Measurements from ENCODE around the gene ZNF549. TPM values are rescaled to one million over a fixed set of nuclear protein-coding genes. Genes with fewer than 3 reads are reported as not detected.

ZNF549 gene
- total RNA-seq, 1 experiment from 2014 or later, result not detected

DNA sequence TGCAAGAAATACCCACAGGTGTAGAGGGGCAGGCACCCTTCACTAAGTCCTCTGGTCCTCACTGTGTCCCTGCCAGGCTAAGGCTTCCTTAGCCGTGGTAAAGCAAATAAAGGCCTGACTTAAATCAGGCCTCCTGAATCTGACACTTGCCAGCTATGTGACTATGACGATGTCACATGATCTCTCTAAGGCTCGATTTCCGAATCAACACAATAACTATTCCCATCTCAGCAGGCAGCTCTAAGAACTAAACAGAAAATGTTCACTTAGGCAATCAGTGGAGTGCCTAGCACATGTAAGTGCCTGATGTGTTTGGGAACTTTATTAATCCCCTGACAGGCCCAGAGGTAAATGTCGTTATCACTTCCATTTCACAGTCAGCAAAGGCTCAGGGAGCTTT is 30.5 kb downstream of the ZNF549 start:
- H3K27me3 ChIP-seq (ENCODE audit: insufficient read depth, low read length), result no peaks in the 10 kb centered on the region
- H3K9me3 ChIP-seq (ENCODE audit: control insufficient read depth in 1 of 2, insufficient read depth in 1 of 2, low read depth in 1 of 2, low read length in 2 of 2), result peaks cover 3 to 36% of the 10 kb centered on the region in 2 experiments; a peak in 2 of 4 replicates
- POLR2A ChIA-PET, result no interaction called here
- no TSS peak for BruUV-seq (replicated peaks)
- ATAC-seq, result no peak
- H3K36me3 ChIP-seq (ENCODE audit: control insufficient read depth in 1 of 2, insufficient read depth in 2 of 2, low read length in 2 of 2), result no peaks in the 10 kb centered on the region
- DNase-seq (ENCODE audit: low read depth, low spot score), result no peak
- no peaks in the 10 kb centered on the region for H3K4me1 ChIP-seq (ENCODE audit: control insufficient read depth in 1 of 2, insufficient read depth in 2 of 2, low read length in 2 of 2)
- RAD21 ChIA-PET (ENCODE audit: low non-redundant PET in 1 of 2, low total read pairs in 2 of 2, uncharacterized antibody in 2 of 2, unreplicated experiment in 2 of 2), result no interaction called here
- no peak overlapping the region for H3K4me2 ChIP-seq (ENCODE audit: low read length)
- CTCF ChIA-PET, result no interaction called here
- no peaks in the 10 kb centered on the region for H3K79me2 ChIP-seq (ENCODE audit: insufficient read depth, low read length)
- intact Hi-C loops (cut with micrococcal nuclease), result no loop called here
- no peak overlapping the region for H3K27ac ChIP-seq (ENCODE audit: low read depth, low read length)
- no peaks in the 10 kb centered on the region for H4K20me1 ChIP-seq (ENCODE audit: insufficient read depth)
- no peak overlapping the region for H3K9ac ChIP-seq (ENCODE audit: low read length)
- H3K4me3 ChIP-seq (replicated peaks in 1 of 2; ENCODE audit: low read depth in 1 of 2, low read length in 2 of 2), result no peak overlapping the region
- H3K9me2 ChIP-seq (ENCODE audit: insufficient read depth), result no peaks in the 10 kb centered on the region
- no peak overlapping the region for H2AFZ ChIP-seq (ENCODE audit: low read depth, low read length, poor library complexity, severe bottlenecking)
- TF ChIP-seq, protein P1, sequence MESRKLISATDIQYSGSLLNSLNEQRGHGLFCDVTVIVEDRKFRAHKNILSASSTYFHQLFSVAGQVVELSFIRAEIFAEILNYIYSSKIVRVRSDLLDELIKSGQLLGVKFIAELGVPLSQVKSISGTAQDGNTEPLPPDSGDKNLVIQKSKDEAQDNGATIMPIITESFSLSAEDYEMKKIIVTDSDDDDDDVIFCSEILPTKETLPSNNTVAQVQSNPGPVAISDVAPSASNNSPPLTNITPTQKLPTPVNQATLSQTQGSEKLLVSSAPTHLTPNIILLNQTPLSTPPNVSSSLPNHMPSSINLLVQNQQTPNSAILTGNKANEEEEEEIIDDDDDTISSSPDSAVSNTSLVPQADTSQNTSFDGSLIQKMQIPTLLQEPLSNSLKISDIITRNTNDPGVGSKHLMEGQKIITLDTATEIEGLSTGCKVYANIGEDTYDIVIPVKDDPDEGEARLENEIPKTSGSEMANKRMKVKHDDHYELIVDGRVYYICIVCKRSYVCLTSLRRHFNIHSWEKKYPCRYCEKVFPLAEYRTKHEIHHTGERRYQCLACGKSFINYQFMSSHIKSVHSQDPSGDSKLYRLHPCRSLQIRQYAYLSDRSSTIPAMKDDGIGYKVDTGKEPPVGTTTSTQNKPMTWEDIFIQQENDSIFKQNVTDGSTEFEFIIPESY (IDR thresholded peaks at IDR 0.05; ENCODE audit: extremely low read depth, insufficient replicate concordance, low read length), result no peak
- TF ChIP-seq SP1 (IDR thresholded peaks at IDR 0.05; ENCODE audit: low read depth) (no peak), CEBPB (IDR thresholded peaks at IDR 0.05; ENCODE audit: low read depth) (no peak), TCF7L2 (IDR thresholded peaks at IDR 0.05; ENCODE audit: borderline replicate concordance, extremely low read depth, insufficient read depth, insufficient read length) (no peak), EZH2phosphoT487 (IDR thresholded peaks at IDR 0.05; ENCODE audit: borderline replicate concordance) (no peak), CBX3 (IDR thresholded peaks at IDR 0.05; ENCODE audit: low read depth) (no peak), EZH2 (IDR thresholded peaks at IDR 0.05) (no peak), ZNF274 (IDR thresholded peaks at IDR 0.05; ENCODE audit: low read depth, low read length) (no peak), SRF (IDR thresholded peaks at IDR 0.05; ENCODE audit: low read depth) (no peak), ELF1 (IDR thresholded peaks at IDR 0.05; ENCODE audit: borderline replicate concordance, low read depth) (no peak)
- TF ChIP-seq, protein P2, sequence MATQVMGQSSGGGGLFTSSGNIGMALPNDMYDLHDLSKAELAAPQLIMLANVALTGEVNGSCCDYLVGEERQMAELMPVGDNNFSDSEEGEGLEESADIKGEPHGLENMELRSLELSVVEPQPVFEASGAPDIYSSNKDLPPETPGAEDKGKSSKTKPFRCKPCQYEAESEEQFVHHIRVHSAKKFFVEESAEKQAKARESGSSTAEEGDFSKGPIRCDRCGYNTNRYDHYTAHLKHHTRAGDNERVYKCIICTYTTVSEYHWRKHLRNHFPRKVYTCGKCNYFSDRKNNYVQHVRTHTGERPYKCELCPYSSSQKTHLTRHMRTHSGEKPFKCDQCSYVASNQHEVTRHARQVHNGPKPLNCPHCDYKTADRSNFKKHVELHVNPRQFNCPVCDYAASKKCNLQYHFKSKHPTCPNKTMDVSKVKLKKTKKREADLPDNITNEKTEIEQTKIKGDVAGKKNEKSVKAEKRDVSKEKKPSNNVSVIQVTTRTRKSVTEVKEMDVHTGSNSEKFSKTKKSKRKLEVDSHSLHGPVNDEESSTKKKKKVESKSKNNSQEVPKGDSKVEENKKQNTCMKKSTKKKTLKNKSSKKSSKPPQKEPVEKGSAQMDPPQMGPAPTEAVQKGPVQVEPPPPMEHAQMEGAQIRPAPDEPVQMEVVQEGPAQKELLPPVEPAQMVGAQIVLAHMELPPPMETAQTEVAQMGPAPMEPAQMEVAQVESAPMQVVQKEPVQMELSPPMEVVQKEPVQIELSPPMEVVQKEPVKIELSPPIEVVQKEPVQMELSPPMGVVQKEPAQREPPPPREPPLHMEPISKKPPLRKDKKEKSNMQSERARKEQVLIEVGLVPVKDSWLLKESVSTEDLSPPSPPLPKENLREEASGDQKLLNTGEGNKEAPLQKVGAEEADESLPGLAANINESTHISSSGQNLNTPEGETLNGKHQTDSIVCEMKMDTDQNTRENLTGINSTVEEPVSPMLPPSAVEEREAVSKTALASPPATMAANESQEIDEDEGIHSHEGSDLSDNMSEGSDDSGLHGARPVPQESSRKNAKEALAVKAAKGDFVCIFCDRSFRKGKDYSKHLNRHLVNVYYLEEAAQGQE (IDR thresholded peaks at IDR 0.05; ENCODE audit: low read depth), result no peak
- TF ChIP-seq, protein P3, sequence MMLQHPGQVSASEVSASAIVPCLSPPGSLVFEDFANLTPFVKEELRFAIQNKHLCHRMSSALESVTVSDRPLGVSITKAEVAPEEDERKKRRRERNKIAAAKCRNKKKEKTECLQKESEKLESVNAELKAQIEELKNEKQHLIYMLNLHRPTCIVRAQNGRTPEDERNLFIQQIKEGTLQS (IDR thresholded peaks at IDR 0.05), result no peak
